ENCODE measurements around the gene ANKS4B. TPM values are rescaled to one million over a fixed set of nuclear protein-coding genes. Genes with fewer than 3 reads are reported as not detected.

ANKS4B gene
- total RNA-seq, 1 experiment from 2014 or later, result not detected

DNA sequence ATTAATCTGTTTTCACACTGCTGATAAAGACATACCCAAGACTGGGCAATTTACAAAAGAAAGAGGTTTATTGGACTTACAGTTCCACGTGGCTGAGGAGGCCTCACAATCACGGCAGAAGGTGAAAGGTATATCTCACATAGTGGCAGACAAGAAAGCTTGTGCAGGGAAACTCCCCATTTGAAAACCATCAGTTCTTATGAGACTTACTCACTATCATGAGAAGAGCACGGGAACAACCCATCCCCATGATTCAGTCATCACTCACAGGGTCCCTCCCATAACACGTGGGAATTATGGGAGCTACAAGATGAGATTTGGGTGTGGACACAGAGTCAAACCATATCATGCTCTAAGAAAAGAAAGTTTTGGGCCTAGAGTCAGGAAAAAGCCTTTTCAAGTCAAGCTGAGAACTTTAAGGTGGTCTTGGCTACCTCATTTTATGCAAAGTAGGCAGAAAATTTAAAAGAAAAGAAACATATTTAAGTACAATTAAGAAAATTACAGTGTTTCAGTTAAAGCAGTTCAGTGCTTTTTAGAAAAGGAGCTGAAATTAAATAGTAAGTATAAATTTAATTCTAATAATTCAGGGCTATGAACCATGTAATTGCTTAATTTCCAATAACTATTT is 69.5 kb downstream of the ANKS4B start:
- Histone ChIP-seq H3K27ac (ENCODE audit: low read depth, low read length, poor library complexity, severe bottlenecking) (no peak overlapping the region), H3K4me3 (ENCODE audit: low read depth, low read length, poor library complexity, severe bottlenecking) (no peak overlapping the region), H3K36me3 (ENCODE audit: insufficient read depth, low read length, poor library complexity, severe bottlenecking) (no peaks in the 10 kb centered on the region), H3K27me3 (replicated peaks; ENCODE audit: insufficient read depth, low read depth, low read length, poor library complexity) (peaks cover 6% of the 10 kb centered on the region), H3K4me1 (ENCODE audit: insufficient read depth, low read length, poor library complexity, severe bottlenecking) (peaks cover 3% of the 10 kb centered on the region), H3K9me3 (ENCODE audit: low read depth, low read length, poor library complexity, severe bottlenecking) (no peaks in the 10 kb centered on the region)
- intact Hi-C loops (cut with micrococcal nuclease; ENCODE audit: unreplicated experiment), result loop anchor here (5.0 kb wide), 2 partner anchors 254 to 339 kb away; no protein-coding TSS in a partner anchor
- ChIA-PET POLR2A (ENCODE audit: low non-redundant PET) (no interaction called here), CTCF (no interaction called here)
- no TSS peak for BruUV-seq (replicated peaks)
- TF ChIP-seq EZH2 (IDR thresholded peaks at IDR 0.05; ENCODE audit: borderline replicate concordance, low read depth, low read length, poor library complexity, severe bottlenecking), result no peak
- TF ChIP-seq CTCF (conservative IDR thresholded peaks at IDR 0.05; ENCODE audit: low read depth, low read length), result no peak
- DNase-seq (ENCODE audit: low spot score), result no peak

Other genes with a start within 250 kb of the ANKS4B start
- gene DNAH3, start 82.9 kb upstream of the ANKS4B start, total RNA-seq (2021), result 0.02 TPM in 1 of 2 replicates, not detected in the other
- gene LDAF1, start 75.0 kb upstream of the ANKS4B start, total RNA-seq (2021), result 5.9 and 7.0 TPM in 2 replicates
- gene ZP2, start 22.1 kb upstream of the ANKS4B start, total RNA-seq (2021), result not detected in 2 replicates
- not detected in 2 replicates for gene CRYM, start 44.6 kb downstream of the ANKS4B start, total RNA-seq (2021)

Measured in A673 (cell line).